Kidney epithelial cell (primary cell): ENCODE data around the gene PALS1. TPM values are rescaled to one million over a fixed set of nuclear protein-coding genes. Genes with fewer than 3 reads are reported as not detected.

ENCODE experiments used
- DNase-seq: peaks from one replicate; pipeline ENCODE4 v3.0.0-alpha.2; 2010; ENCODE audit warnings: low read depth
- H3K27me3 ChIP-seq: 2 replicates; pipeline ENCODE4 v1.6.0; 2011; ENCODE audit warnings: low read length; ENCODE audit not compliant: control insufficient read depth, insufficient read depth
- H3K36me3 ChIP-seq: 2 replicates; pipeline ENCODE4 v1.5.1; 2011; ENCODE audit warnings: low read length; ENCODE audit not compliant: control insufficient read depth, insufficient read depth
- H3K4me3 ChIP-seq: 2 replicates; pipeline ENCODE4 v1.5.1; 2011; ENCODE audit warnings: low read depth, mild to moderate bottlenecking, control low read depth, low read length
- CTCF ChIP-seq: IDR thresholded peaks from 2 replicates; pipeline ENCODE4 v1.5.1; 2011; ENCODE audit warnings: mild to moderate bottlenecking, moderate library complexity, low read length, control low read depth, inconsistent platforms; ENCODE audit not compliant: insufficient read depth, poor library complexity, severe bottlenecking
- total RNA-seq: library from RNA; depleted of rRNA; stranded (reverse); fragments of >200 nt; gene quantifications from 2 replicates; pipeline ENCODE4 v1.2.3, GENCODE V29; 2015

Gene PALS1
- total RNA-seq, 1 donor from 2014 or later = 16.2 TPM

- DNase-seq = no peak
- TF ChIP-seq CTCF = no peak
- H3K4me3 ChIP-seq = no peak overlapping the region
- no peaks in the 10 kb centered on the region for H3K36me3 ChIP-seq
- no peaks in the 10 kb centered on the region for H3K27me3 ChIP-seq
Measured at GRCh38 chr14:67253076-67253635, 11.9 kb downstream of the PALS1 start.

- DNase-seq = no peak
- TF ChIP-seq CTCF = no peak
- Histone ChIP-seq H3K27me3 (no peaks in the 10 kb centered on the region), H3K4me3 (no peak overlapping the region), H3K36me3 (no peaks in the 10 kb centered on the region)
Measured at GRCh38 chr14:67257906-67258305, 16.7 kb downstream of the PALS1 start.

GRCh38 chr14:67260965-67261364 lies 19.7 kb downstream of the PALS1 start:
- TF ChIP-seq CTCF = no peak

GRCh38 chr14:67263499-67264149 lies 22.4 kb downstream of the PALS1 start:
- no peak for DNase-seq
- H3K27me3 ChIP-seq = no peaks in the 10 kb centered on the region
- H3K36me3 ChIP-seq = no peaks in the 10 kb centered on the region
- TF ChIP-seq CTCF = no peak
- no peak overlapping the region for H3K4me3 ChIP-seq

More at GRCh38 chr14:67260965-67261364, 19.7 kb downstream of the PALS1 start:
- H3K27me3 ChIP-seq = no peaks in the 10 kb centered on the region
- no peaks in the 10 kb centered on the region for H3K36me3 ChIP-seq
- no peak for DNase-seq
- no peak overlapping the region for H3K4me3 ChIP-seq

GRCh38 chr14:67265131-67265530 lies 23.9 kb downstream of the PALS1 start:
- Histone ChIP-seq H3K4me3 (no peak overlapping the region), H3K27me3 (no peaks in the 10 kb centered on the region), H3K36me3 (no peaks in the 10 kb centered on the region)
- TF ChIP-seq CTCF = no peak
- DNase-seq = no peak
